GM18508 (cell line): ENCODE measurements around the gene DCHS1.

Source experiments
- ATAC-seq: cut with Tn5 transposase; IDR thresholded peaks from one replicate; pipeline ENCODE4 v1.9.1; 2021; ENCODE audit warnings: moderate number of reproducible peaks; ENCODE audit not compliant: insufficient read depth, unreplicated experiment

Gene DCHS1

DNA sequence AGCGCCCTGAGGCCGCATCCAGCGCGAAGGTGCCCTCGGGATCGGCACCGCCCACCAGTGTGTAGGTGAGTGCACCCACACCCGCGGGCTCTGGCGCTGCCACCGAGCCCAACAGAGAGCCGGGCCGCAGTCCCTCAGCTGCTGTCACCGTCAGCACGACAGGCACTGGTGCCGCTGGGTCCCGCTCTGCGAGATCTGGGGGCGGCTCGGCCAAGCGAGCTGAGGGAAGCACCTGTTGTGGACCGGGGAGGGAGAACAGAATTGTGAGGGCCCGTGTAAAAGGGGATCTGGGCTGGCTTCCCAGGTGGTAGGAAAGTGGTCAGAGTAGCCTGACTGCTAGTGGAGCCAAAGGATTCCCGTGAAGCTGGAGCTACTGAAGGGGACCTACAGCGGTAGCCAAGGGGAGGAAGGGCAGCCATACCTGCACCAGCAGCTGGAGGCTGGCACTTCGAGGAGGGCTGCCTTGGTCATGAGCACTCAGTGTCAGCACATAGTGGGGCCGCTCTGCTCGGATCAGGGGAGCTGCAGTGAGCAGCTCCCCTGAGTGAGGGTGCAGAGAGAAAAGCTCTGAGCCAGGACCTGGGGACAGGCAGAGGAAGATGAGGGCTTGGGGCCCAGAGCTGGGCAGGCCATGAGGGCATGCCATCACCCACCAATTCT lies 24.8 kb downstream of the DCHS1 start:
- ATAC-seq, result no peak

DNA sequence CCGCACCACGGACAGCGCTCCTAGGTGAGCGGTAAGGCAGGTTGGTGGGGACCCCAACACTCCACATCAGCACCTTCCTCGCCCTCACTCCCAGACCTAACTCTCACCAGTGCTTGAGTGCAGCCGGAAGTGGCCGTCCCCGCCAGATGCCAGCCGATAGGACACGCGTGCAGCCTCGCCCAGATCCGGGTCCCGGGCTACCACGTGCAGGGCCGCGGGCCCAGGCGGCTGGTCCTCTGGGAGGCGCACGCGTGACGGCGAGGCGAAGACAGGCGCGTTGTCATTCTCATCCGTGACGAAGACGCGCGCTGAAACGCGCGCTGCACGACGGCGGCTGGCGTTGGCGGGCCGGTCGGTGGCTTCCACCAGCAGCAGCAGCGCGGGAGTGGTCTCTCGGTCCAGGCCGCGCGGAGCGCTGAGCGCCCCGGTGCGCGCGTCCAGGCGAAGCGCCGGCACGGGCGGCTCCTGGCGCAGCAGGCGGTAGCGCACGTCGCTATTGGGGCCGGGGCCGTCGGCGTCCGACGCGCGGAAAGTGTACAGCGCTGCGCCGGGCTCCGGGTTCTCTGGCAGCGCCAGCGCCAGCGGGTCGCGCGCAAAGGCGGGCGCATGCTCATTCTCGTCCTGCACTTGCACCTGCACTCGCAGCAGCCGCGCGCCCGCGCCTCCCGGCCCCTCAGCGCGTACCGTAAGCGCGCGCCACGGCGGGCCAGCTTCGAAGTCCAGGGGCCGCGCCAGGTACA lies 25.5 kb downstream of the DCHS1 start:
- ATAC-seq, result no peak

DNA sequence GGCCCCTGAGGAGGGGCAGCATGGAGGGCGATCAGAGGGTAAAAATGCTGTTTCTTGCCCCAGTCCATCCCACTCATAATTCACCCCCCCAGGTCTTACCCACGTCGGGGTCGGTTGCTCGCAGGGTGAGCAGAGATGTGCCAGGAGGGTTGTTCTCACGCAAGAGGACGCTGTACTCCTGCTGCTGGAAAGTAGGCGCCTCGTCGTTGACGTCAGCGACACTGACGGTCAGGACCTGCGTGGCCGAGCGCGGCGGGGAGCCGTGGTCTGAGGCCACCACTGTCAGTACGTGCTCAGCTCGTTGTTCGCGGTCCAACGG lies 26.1 kb downstream of the DCHS1 start:
- ATAC-seq, result no peak

DNA sequence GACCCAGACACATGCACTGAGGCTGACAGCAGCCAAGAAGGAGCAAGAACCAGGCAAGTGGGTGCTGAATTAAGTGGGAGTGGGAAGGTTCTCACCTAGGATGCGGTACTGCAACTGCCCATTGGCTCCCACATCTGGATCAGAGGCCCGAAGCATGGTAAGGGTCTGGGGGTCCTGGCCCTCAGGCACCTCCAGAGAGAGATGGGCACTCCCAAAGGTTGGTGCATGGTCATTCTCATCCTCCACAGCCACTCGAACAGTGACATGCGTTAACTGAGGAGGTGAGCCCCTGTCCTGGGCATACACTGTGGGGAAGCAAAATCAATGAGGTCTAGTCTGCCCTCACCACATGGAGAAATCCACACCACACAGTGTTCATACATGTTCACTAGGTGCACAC lies 27.1 kb downstream of the DCHS1 start:
- no peak for ATAC-seq

DNA sequence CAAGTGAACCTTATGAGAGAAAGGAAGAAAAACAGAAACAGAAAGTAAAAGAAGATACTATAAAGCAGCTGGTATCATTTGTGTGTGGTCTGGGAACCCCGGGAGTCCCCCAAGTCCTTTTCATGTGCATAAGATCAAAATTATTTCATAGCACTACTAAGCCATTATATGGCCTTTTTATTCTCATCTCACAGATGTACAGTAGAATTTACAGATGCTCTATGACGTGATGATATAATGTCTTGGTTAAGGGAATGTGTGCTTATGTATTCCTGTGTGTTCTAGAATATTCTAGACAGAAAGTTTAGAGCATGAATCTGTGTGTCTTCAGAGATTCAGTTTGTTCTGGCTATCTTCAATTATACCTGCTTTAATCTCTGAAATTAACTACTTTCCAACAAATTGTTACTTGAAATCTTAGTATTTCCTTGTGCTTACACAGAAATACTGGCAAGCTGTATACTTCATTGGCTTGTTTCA lies 27.8 kb downstream of the DCHS1 start:
- ATAC-seq, result peak; percentile 55

DNA sequence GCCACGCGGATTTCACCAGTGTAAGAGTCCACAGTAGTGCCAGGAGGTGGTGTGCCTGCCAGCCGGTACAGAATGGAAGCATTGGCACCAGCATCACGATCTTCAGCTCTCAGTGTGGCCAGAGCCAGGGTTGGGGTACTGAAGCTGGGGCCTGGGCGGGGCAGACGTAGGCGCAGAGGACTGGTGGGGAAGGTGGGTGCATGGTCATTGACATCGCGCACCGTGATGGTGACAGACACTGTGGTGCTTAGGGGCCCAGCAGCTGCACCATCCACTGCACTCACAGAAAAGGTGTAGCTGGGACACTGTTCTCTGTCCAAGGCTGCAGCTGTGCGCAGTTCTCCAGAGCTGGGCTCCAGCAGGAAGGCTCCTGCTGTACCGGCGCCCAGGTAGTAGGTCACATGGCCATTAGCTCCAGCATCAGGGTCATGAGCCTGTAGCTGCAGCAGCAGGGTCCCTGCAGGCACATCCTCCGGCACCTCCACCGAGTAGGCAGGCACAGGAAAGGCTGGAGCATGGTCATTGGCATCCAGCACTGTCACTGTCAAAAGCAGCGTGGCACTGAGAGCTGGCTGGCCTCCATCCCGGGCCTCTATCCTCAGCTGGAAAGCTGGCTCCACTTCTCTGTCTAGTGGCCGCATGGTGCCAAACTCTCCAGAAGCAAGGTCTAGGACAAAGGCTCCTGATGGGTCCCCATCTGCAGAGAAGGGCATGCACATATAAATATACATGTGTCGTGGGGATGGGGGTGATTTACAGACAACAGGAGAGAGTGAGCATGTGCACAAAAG lies 28.4 kb downstream of the DCHS1 start:
- ATAC-seq, result no peak

DNA sequence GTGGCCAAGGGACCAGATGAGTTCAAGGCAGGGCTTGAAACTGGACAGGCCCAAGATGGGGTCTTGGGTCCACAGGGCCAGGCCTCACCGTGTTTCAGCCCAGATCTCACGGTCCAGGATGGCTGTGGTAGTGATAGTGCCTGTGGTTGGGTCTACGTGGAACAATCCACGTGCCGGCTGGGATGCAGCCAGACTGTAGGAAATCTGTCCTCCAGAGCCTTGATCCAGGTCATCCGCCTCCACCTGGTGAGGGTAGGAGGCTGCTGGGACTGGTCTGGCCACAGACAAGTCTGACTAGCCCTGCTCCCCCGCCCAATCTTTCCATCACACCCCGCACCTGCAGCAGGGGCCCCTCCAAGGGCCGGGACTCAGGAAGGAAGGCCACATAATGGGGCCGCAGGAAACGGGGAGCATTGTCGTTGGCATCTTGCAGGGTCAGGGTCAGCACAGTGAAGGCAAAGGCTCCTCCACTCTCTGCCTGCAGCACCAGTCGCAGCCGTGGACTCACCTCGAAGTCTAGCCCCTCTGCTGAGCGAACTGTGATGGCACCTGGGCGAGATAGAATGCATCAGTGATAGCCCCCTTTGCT lies 29.7 kb downstream of the DCHS1 start:
- ATAC-seq, result no peak

DNA sequence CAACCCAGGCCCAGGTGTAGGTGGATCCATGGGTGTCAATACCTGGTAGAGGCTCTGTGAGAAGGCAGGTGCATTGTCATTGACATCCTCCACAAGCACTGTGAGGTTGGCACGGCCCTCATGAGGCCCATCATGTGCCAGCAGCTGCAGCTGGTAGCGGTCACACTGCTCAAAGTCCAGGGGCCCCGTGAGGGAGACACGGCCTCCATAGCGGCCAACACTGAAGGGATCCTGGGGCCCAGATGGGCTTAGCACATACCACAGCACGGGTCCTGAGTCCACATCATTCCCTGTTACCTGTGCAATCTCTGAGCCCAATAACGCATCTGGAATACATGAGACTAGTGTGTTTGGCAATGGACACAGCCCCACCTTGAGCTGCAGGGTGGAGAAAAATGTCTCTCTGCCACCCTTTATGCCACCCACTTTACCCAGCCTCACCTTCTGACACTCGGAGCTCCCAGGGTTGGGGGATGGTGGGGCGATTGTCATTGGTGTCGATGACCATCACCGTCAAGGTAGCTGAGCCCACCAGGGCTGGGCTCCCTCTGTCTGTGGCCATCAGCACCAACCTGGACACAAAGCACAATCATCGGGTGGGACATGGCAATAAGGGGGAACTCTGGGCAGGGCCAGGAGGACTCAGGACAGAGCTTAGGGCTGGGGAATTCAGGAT lies 30.3 kb downstream of the DCHS1 start:
- ATAC-seq, result no peak

DNA sequence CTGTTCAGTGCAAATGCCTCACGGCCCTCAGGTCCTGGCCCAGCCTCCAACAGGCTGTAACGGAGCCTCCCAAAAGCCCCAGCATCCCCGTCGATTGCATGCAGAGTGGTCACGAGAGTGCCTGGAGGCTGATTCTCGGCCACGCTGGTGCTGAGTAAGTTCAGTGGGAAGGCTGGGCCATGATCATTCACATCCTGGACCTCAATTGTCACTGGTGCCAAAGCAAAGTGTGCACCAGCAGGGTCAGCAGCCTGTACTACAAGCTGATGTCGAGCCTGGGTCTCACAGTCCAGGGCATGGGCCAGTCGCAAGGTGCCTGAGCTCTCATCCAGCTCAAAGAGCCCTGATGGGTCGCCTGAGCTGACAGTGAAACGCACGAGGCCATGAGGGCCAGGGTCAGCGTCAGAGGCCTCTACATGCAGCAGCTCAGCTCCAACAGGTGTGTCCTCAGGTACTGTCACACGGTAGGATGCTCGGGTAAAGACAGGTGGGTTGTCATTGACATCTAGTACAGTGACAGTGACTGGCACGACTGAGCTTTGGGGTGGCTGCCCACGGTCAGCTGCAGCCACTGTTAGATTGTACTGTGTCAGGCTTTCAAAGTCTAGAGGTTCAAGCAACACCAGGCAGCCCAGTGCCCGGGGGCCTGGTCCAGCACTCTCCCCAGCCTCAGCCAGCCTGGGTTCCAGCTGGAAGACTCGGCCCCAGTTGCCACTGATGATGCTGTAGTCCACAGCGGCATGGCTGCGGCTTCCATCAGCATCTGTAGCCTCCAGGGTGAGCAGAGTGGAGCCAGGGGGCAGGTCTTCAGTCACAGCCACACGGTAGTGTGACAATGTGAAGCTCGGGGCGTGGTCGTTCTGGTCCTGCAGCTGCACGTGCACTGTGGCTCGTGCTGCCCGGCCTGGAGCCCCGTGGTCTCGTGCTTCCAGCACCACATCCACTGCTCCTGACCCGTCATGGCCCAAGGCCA lies 31.9 kb downstream of the DCHS1 start:
- ATAC-seq, result no peak

DNA sequence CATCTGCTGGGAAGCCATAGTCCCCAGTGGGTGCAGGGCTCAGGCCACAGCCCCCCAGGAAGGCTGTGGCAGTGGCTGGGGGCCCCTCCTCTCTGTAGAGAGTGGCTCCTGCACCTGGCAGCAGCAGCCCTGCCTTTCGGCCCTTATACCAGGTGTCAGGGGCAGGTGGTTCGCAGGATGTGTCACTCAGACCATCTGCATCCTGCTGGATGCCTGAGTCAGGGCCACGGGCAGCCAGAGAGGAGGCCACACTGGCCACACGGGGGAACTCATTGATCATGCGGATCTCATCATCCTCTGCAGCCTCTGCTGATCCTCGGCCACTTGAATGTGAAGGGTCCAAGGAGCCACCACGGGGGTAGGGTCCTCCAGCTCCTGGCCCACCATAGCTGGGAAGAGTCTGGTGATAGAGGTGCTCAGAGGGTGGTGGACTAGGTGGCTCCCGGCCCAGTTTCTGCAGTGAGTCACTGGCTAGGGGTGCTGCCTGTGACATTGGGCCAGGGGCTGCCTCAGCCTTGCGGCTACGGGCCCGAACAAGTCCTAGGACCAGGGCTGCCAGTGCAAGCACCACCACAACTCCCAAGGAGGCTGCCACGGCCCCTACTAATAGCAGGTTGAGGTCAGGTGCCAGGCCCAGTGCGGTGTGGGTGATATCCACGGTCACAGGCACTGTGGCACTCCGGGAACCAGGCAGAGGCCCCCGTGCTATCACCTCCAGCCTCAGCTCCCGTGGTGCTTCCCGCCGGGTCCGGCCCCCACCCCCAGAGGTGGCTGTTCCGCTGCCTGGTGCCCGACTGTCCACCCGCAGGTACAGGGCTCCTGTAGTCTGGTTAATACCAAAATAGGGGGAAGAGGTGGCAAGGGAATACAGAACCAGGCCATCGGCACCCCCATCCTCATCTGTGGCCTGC lies 33.1 kb downstream of the DCHS1 start:
- no peak for ATAC-seq

DNA sequence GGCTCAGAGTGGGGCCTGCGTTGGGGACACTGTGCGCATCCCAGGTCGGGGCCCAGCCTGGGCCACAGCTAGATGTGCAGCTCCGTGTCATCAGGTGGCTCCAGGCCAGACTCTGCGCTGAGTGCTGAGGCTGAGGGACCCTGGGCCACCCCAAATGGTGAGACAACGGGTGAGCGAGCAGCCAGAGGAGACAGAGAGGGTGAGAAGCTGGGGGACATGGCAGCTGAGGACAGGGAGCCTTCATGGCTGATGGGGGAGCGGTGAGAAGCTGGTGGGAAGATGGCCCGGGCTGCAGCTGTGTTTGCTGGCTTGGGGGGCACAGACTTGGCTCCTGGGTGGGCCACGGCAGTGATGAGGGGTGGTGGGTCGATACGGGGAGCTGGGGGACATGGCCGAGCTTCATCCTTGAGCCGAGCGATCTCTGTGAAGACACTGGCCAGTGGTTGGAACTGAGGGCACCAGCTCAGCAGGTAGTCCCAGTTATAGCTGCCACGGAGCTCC lies 33.8 kb downstream of the DCHS1 start:
- no peak for ATAC-seq

DNA sequence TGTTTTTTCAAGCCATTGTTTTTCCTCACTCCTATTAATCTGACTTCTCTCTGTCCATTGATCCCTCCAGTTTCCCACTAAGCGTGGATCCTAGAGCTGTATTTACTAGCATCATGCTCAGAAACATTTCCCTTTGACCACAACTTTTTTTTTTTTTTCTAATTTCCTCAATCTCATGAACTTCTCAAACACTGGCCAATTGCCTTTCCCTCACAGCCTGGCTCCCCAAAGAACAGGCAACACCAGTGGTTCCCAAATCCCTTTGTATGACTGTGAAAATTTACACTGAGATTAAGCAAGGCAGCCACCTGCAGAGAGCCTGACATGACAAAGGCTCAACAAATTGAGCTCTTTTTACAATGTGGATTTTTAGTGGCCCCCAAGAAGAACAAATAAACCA lies 35.0 kb downstream of the DCHS1 start:
- ATAC-seq, result no peak

DNA sequence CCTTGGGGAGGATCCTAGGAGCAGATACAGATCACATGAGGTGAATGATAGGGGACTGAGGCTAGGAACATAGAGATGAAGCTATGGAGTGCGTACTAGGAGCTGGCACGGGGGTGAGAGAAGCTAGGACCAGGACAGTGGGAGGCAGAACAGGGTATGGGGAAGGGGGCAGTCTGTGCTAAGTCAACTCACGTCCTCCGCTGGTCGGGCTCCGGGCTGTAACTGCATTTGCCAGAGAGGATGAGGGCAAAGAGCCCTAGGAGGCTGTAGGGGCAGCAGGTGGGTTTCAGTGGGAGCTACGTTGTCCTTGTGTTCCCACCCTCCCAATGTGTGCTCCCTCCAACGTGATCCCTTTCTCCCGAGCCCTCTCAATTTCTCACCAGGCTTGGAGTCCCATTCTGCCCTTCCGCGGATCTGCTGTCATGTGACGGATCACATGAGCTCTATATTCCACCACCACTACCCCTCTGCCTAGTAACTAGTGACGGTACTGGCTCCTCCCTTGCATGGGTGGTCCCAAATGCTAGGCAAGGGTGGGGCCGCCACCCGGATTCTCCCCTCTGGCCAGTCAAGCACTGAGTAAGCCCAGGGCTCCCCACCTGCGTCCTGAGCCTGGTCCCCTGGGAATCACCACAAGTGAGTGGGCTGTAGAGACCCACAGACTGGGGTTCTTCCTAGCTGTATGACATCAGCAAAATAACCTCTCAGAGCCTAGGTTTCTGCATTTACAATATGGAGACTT lies 36.4 kb downstream of the DCHS1 start, which contains the start of gene TPP1:
Gene TPP1, minus strand, starts transcription at position 419 of the 742 bp plus-strand sequence. Its CDS starts 22 bp downstream, at position 397.
- ATAC-seq, result peak; percentile 97

DNA sequence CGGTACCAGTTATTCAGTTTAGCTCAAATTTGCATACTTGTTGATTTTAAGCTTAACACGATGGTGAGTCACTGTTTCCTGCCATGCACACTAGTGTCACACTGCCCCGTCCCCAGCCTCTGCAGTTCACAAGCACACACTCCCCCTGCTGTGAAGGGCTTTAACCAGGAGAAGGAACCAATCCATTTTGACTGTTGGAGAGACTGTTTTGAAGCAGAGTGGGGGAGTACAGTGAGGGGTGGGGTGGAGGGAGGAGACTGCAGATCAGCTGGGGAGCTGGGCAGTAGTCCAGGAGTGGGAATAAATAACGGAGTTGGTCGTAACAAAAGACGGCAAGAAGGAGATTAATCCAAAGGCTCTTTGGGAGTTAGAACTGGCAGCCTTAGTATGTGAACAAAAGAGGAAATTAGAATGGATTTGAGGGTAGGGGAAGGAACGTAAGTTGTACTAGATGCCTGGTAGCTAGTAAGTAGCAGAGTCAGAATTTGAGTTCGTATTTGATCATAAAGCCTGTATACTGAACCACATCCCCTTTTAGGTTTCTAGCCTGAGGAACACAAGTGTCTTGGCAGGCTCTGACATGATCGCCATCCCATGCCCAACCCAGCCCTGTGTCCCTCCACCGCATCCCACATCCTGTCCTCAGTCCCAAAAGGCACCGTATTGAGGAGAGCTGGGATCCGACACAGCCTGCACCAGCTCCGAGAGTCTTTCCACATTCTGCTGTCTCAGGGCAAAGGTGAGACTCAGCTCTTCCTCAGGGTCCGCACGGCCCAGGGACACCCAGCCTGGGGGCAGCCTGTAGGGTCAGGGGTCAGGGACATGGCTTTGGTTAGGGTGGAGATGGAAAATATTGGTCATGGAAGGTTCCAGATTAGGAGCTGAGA lies 37.2 kb downstream of the DCHS1 start:
- ATAC-seq, result no peak

DNA sequence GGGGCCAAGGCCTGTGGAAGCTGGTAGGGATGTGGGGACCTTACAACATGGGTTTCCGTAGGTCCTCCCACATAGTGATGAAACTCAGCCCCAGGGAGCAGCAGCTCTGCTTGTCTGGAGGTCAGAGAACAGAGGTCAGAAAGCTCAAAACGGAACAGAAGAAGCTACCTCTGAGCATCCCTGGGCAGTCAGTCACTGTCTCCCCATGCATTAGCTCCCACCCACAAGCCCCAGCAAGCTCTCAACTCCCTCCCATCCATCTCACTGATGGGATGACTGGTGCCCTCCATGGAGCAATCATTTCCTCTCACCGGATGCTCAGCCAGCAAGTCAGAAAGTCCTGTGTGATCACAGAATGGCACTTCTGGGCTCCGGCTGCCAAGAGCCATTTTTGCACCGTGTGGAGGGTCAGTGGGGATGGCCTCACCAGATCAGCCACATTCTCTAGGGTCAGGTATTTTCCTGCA lies 38.3 kb downstream of the DCHS1 start:
- no peak for ATAC-seq

DNA sequence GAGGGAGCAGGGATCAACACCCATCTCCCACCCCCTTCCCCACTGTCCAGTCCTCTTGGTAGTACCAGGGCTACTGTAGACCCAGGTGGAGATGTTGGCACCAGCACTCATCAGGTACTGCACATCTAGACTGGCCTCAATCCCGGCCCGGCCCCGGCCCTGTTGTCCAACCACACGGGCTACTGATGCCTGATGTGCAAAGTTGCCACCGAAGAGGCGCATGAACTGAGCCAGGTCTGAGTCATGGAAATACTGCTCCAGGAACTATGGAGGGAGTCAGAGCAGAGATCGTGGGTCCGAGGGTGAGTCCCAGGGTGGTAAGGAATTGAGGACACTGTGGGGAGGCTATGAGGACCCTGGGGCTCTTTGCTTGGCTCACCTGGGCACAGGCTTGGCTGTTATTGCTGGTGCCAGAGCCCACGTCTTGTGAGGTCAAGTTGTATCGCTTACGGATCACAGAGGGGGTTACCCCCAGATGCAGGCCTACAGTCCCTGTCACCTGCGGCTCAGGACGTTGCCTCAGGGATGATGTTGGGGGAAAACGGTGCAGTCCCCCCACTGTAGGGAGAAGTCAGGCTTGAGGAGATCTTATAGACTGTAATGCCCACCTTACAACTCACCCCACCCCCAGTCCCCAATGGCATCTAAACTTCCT lies 38.9 kb downstream of the DCHS1 start:
- ATAC-seq, result no peak
